Adrenal gland (tissue), 12 donors: ENCODE results near the gene EVI5L. TPM values are rescaled to one million over a fixed set of nuclear protein-coding genes. Genes with fewer than 3 reads are reported as not detected.

Experiments
- DNase-seq, 7 donors: peaks; one replicate each; pipeline ENCODE4 v3.0.0-alpha.2; 2019 to 2020
- H3K27ac ChIP-seq, 5 donors: fragments of 200-600 bp; sonication (generic) in 4 of 5; 1 replicate in 3 of 5; 2 replicates in 2 of 5; pipeline versions ENCODE4 v1.5.1 to v1.8.0; 2016 to 2020; ENCODE audit warnings: mild to moderate bottlenecking in 1 of 5
- H3K27me3 ChIP-seq: fragments of 200-600 bp; 2 replicates; pipeline ENCODE4 v1.8.0; 2021
- H3K36me3 ChIP-seq, 2 donors: fragments of 200-600 bp; replicated peaks in 1 of 2; 1 replicate in 1 of 2; 2 replicates in 1 of 2; pipeline versions ENCODE4 v1.5.1 to v1.8.0; 2018 to 2022
- H3K4me1 ChIP-seq, 2 donors: fragments of 200-600 bp; replicated peaks in 1 of 2; 1 replicate in 1 of 2; 2 replicates in 1 of 2; pipeline versions ENCODE4 v1.5.1 to v1.8.0; 2018 to 2021
- H3K4me3 ChIP-seq, 4 donors: fragments of 200-600 bp; sonication (generic) in 3 of 4; one replicate each; pipeline ENCODE4 v1.5.1; 2016 to 2018
- H3K9me3 ChIP-seq, 3 donors: fragments of 200-600 bp; sonication (generic) in 1 of 3; replicated peaks in 1 of 3; 1 replicate in 2 of 3; 2 replicates in 1 of 3; pipeline versions ENCODE4 v1.5.1 to v1.8.0; 2016 to 2021
- POLR2A ChIP-seq, 2 donors: fragments of 450-650 bp; IDR thresholded peaks; one replicate each; pipeline ENCODE4 v1.6.1; 2017; ENCODE audit warnings: antibody characterized with exemption in 2 of 2, mild to moderate bottlenecking in 2 of 2, moderate library complexity in 1 of 2
- WGBS, 4 donors: extraction: QIAGEN DNeasy Blood & Tissue Kit in 2 of 4; methylation state at CpG; one replicate each; pipeline versions ENCODE4 v1.1.5 to v1.1.7; 2013 to 2017; 5-methylcytosine and 5-hydroxymethylcytosine counted together
- intact Hi-C, 2 donors: fragments of 100-400 bp; cut with DNase I; formaldehyde crosslinking; loops; one replicate each; pipeline versions ENCODE4 v1.14.1 to v1.15.0; 2022 to 2023
- polyA plus RNA-seq, 3 donors: library from polyadenylated mRNA; stranded (reverse); fragments of 200-250 nt in 2 of 3; fragments of 350-450 nt in 1 of 3; fragmentation: Illumina TruSeq in 1 of 3; extraction: RNeasy Lipid Tissue Mini Kit (QIAGEN cat#74804) in 1 of 3; gene quantifications; one replicate each; pipeline ENCODE4 v1.2.3, GENCODE V29; 2013 to 2014
- total RNA-seq, 9 donors: library from RNA; depleted of rRNA in 4 of 9; stranded (reverse); fragments of >200 nt in 4 of 9; fragments of 120-200 nt in 1 of 9; fragmentation: NEBNext Ultra II Directional in 1 of 9; extraction: Animal tissue kit (Norgen Biotek cat#: 25700) in 1 of 9; gene quantifications; one replicate each; pipeline versions ENCODE4 v1.1.0 to v1.2.4, GENCODE V29; 2013 to 2023
- TF ChIP-seq, protein P1 (sequence below), 6 experiments: fragments of 450-650 bp in 4 of 6; fragments of 200-600 bp in 2 of 6; sonication (generic) in 1 of 6; IDR thresholded peaks; 1 replicate in 5 of 6; 2 replicates in 1 of 6; pipeline versions ENCODE4 v1.5.1 to v1.8.0; 2016 to 2021; ENCODE audit warnings: antibody characterized with exemption in 6 of 6, mild to moderate bottlenecking in 2 of 6, moderate library complexity in 1 of 6
- donor health status: healthy with polysubstance abuse.
- donor health status: Bipolar disorder and iron deficiency.
- donor health status: DM: yes; HTN: yes; CAD: no.
- donor health status: DM: no; HTN: no; CAD: no.
- donor health status: DM: no; HTN: no; CAD: no.
- donor health status: DM: yes; HTN: yes; CAD: no.

Gene EVI5L
- total and polyA plus RNA-seq, 12 donors: 8.8 to 22.2 (median 20.5) TPM

DNA sequence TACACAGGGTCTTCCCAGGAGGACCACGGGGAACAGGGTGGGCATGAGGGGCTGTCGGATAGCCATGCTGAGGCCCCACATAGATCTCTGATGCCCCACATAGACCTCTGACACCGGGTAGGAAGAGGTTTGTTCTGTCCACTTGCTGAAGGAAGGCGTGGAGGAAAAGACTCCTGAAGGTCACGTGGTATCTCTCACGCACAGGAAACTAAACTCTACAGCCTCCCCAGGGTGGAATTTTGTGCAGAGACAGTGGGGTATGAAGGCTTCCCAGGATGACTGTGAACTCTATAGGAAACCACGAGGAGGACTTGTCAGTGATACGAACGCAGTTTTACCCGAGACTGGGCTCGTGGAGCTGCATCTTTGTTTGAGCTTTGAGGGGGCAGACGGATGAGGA is 2.8 kb downstream of the EVI5L start:
- WGBS, 4 donors: 68 to 79% (median 71%) methylated on average over 10 to 12 of the region's 12 CpGs
- no peaks in the 10 kb centered on the region for H3K36me3 ChIP-seq
- DNase-seq: no peak
- no peaks in the 10 kb centered on the region for H3K9me3 ChIP-seq
- H3K27ac ChIP-seq: no peak overlapping the region
- no peak for TF ChIP-seq POLR2A (IDR thresholded peaks at IDR 0.05)
- TF ChIP-seq, protein P1, sequence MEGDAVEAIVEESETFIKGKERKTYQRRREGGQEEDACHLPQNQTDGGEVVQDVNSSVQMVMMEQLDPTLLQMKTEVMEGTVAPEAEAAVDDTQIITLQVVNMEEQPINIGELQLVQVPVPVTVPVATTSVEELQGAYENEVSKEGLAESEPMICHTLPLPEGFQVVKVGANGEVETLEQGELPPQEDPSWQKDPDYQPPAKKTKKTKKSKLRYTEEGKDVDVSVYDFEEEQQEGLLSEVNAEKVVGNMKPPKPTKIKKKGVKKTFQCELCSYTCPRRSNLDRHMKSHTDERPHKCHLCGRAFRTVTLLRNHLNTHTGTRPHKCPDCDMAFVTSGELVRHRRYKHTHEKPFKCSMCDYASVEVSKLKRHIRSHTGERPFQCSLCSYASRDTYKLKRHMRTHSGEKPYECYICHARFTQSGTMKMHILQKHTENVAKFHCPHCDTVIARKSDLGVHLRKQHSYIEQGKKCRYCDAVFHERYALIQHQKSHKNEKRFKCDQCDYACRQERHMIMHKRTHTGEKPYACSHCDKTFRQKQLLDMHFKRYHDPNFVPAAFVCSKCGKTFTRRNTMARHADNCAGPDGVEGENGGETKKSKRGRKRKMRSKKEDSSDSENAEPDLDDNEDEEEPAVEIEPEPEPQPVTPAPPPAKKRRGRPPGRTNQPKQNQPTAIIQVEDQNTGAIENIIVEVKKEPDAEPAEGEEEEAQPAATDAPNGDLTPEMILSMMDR (IDR thresholded peaks at IDR 0.05): no peak
- no peak overlapping the region for H3K4me3 ChIP-seq
- intact Hi-C loops: no loop called here
- peaks cover 5 to 6% of the 10 kb centered on the region in 2 donors for H3K4me1 ChIP-seq
- H3K27me3 ChIP-seq: no peaks in the 10 kb centered on the region

DNA sequence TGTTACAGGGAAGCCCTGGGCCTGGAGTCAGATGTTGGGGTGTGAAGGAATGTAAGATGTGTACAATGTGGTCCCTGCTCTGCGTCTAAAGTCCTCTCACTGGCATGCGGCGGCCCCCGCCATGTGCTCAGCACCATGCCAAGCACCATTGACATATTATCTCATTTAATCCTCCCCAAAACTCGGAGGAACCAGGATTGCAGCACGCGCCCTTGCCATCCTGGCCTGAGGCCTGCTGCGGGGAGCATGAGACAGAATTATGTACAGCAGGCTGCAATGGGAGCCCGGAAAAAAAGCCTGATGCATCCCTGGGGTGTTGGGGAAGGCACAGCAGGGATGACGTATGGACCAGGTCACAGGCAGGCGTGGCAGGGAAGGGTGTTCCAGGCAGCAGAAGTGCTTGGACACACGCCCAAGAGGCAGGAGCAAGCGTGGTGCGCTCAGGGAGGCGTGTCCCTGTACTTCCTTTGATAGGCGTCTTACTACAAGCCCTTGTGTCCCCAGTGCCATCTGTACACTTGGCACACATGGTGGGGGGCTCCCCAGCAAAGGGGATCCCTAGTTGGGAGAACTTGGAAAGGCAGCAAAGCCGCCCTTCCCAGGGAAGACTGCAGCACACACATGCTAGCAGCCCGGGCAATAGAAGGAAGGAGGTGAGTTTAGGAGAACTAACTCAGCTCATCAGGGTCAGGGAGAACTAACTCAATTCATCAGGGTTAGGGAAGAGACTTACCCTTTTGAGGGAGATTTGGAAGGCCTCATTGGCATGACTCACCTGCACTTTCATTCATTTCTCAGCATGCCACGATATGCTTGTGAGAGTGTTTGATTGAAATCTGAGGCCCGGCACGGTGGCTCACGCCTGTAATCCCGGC is 3.4 kb downstream of the EVI5L start:
- Histone ChIP-seq H3K4me1 (peaks cover 5 to 6% of the 10 kb centered on the region in 2 donors), H3K9me3 (no peaks in the 10 kb centered on the region), H3K27ac (no peak overlapping the region), H3K4me3 (no peak overlapping the region), H3K36me3 (no peaks in the 10 kb centered on the region), H3K27me3 (no peaks in the 10 kb centered on the region)
- 64 to 78% (median 73%) methylated on average over 22 to 23 of the region's 23 CpGs for WGBS, 4 donors
- intact Hi-C loops: no loop called here
- TF ChIP-seq, protein P1 (IDR thresholded peaks at IDR 0.05): no peak
- no peak for TF ChIP-seq POLR2A (IDR thresholded peaks at IDR 0.05)
- DNase-seq: peak in 5 of 7 donors; percentile 51 to 75 (median 60)

DNA sequence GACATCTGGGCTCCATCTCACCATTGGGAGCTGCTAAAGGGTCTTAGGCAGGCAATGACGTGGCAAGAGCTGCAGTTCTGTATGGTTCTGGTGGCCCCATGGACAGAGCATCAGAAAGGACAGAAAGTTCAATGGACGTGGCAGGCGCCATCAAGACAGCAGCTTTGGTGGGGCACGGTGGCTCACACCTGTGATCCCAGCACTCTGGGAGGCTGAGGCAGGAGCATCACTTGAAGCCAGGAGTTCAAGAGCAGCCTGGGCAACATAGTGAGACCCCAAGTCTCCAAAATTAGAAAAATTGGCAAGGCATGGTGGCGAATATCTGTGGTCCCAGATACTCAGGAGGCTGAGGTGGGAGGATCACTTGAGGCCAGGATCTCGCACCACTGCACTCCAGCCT is 9.5 kb downstream of the EVI5L start:
- Histone ChIP-seq H3K9me3 (no peaks in the 10 kb centered on the region), H3K4me1 (no peaks in the 10 kb centered on the region), H3K27ac (no peak overlapping the region), H3K27me3 (no peaks in the 10 kb centered on the region), H3K36me3 (no peaks in the 10 kb centered on the region), H3K4me3 (no peak overlapping the region)
- DNase-seq: no peak
- WGBS, 4 donors: 92 to 98% (median 94%) methylated on average over 6 of the region's 6 CpGs
- no peak for TF ChIP-seq POLR2A (IDR thresholded peaks at IDR 0.05)
- TF ChIP-seq, protein P1 (IDR thresholded peaks at IDR 0.05): no peak
- intact Hi-C loops: no loop called here

DNA sequence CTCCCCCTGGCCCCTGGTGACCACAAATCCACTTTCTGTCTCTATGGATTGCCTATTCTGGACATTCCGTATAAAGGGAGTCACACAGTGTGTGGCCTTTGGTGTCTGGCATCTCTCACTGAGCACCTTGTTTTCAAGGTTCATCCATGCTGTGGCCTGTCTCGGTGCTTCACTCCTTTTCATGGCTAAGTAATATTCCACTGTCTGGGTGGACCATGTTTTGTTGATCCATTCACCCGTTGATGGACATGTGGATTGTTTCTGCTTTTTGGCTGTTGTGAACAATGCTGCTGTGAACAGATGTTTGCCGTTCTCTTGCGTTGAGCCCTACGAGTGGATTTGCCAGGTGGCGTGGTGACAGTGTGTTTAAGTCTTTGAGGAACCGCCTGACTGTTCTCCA is 10.6 kb downstream of the EVI5L start:
- Histone ChIP-seq H3K36me3 (no peaks in the 10 kb centered on the region), H3K27me3 (no peaks in the 10 kb centered on the region), H3K4me1 (no peaks in the 10 kb centered on the region), H3K4me3 (no peak overlapping the region), H3K9me3 (no peaks in the 10 kb centered on the region), H3K27ac (no peak overlapping the region)
- WGBS, 4 donors: 90 to 96% (median 95%) methylated on average over 8 of the region's 8 CpGs
- no peak for DNase-seq
- intact Hi-C loops: no loop called here
- no peak for TF ChIP-seq POLR2A (IDR thresholded peaks at IDR 0.05)
- TF ChIP-seq, protein P1 (IDR thresholded peaks at IDR 0.05): no peak
